HG03558 (cell line): Measurements from ENCODE around the gene OR2A42.
"Not testable (repeated sequence)": the region's sequence is repeated elsewhere in the genome, so short reads cannot be mapped to it uniquely, and the experiment has no call there.

Source experiments
- ATAC-seq: cut with Tn5 transposase; IDR thresholded peaks from one replicate; pipeline ENCODE4 v1.9.1; 2021; ENCODE audit warnings: moderate number of reproducible peaks; ENCODE audit not compliant: unreplicated experiment; ENCODE audit errors: extremely low read depth

OR2A42 gene

GRCh38 chr7:144239365-144239764 lies at the start of gene OR2A42:
TSS of gene OR2A42 (minus strand) at chr7:144239605. CDS start at chr7:144232843, 6,762 bp downstream.
- ATAC-seq, result not testable (repeated sequence)

GRCh38 chr7:144287171-144287784 lies 47.9 kb upstream of the OR2A42 start:
- not testable (repeated sequence) for ATAC-seq

GRCh38 chr7:144283716-144284115 lies 44.3 kb upstream of the OR2A42 start:
- ATAC-seq, result not testable (repeated sequence)

GRCh38 chr7:144282490-144282889 lies 43.1 kb upstream of the OR2A42 start:
- ATAC-seq, result not testable (repeated sequence)

GRCh38 chr7:144281981-144282380 lies 42.6 kb upstream of the OR2A42 start:
- not testable (repeated sequence) for ATAC-seq

GRCh38 chr7:144280010-144280409 lies 40.6 kb upstream of the OR2A42 start:
- not testable (repeated sequence) for ATAC-seq

- ATAC-seq, result not testable (repeated sequence)
Observed at GRCh38 chr7:144275281-144275680, 35.9 kb upstream of the OR2A42 start.

GRCh38 chr7:144269188-144269587 lies 29.8 kb upstream of the OR2A42 start, which contains the start of gene CTAGE8:
TSS of gene CTAGE8 (minus strand) at chr7:144269288. CDS start at chr7:144269250, 38 bp downstream.
- not testable (repeated sequence) for ATAC-seq

- not testable (repeated sequence) for ATAC-seq
Observed at GRCh38 chr7:144264692-144265091, 25.3 kb upstream of the OR2A42 start, which contains the start of gene OR2A7. TSS of gene OR2A7 (minus strand) at chr7:144264792. CDS start at chr7:144259628, 5,164 bp downstream.

- not testable (repeated sequence) for ATAC-seq
Observed at GRCh38 chr7:144262128-144262527, 22.7 kb upstream of the OR2A42 start.

GRCh38 chr7:144259067-144259466 lies 19.7 kb upstream of the OR2A42 start:
- not testable (repeated sequence) for ATAC-seq

GRCh38 chr7:144256112-144256511 lies 16.7 kb upstream of the OR2A42 start:
- no peak for ATAC-seq

- no peak for ATAC-seq
Observed at GRCh38 chr7:144255471-144255897, 16.1 kb upstream of the OR2A42 start.

- not testable (repeated sequence) for ATAC-seq
Observed at GRCh38 chr7:144252307-144252706, 12.9 kb upstream of the OR2A42 start.

- not testable (repeated sequence) for ATAC-seq
Observed at GRCh38 chr7:144247674-144248330, 8.4 kb upstream of the OR2A42 start.

- not testable (repeated sequence) for ATAC-seq
Observed at GRCh38 chr7:144246967-144247366, 7.6 kb upstream of the OR2A42 start.

- not testable (repeated sequence) for ATAC-seq
Observed at GRCh38 chr7:144245372-144245771, 6.0 kb upstream of the OR2A42 start.

GRCh38 chr7:144238530-144239082 lies 799 bp downstream of the OR2A42 start:
- ATAC-seq, result not testable (repeated sequence)

- ATAC-seq, result not testable (repeated sequence)
Observed at GRCh38 chr7:144233039-144233438, 6.4 kb downstream of the OR2A42 start.

- ATAC-seq, result not testable (repeated sequence)
Observed at GRCh38 chr7:144231027-144231426, 8.4 kb downstream of the OR2A42 start.

- not testable (repeated sequence) for ATAC-seq
Observed at GRCh38 chr7:144228810-144229209, 10.6 kb downstream of the OR2A42 start.
